Small intestine (tissue), 7 donors: Measurements from ENCODE around the gene CWF19L1. TPM values are rescaled to one million over a fixed set of nuclear protein-coding genes. Genes with fewer than 3 reads are reported as not detected.
"Not testable (repeated sequence)": the region's sequence is repeated elsewhere in the genome, so short reads cannot be mapped to it uniquely, and the experiment has no call there.

Experiments used
- DNase-seq, 2 donors: peaks; one replicate each; pipeline versions ENCODE4 v3.0.0 to v3.0.0-alpha.2; 2013
- FAIRE-seq: peaks from 2 replicates; lab custom pipeline; 2012; peaks lifted over from hg19 to GRCh38; lab: Jason Lieb, UNC
- H3K27ac ChIP-seq, 3 donors: one replicate each; pipeline ENCODE4 v1.5.1; 2013; ENCODE audit warnings: low read length in 2 of 3, mild to moderate bottlenecking in 2 of 3, control low read depth in 1 of 3, inconsistent platforms in 1 of 3, low read depth in 1 of 3, moderate library complexity in 1 of 3
- H3K27me3 ChIP-seq, 3 donors: one replicate each; pipeline ENCODE4 v1.6.1; 2013; ENCODE audit warnings: low read length in 3 of 3, inconsistent platforms in 1 of 3; ENCODE audit not compliant: control insufficient read depth in 3 of 3, insufficient read depth in 3 of 3
- H3K36me3 ChIP-seq, 3 donors: one replicate each; pipeline ENCODE4 v1.6.1; 2013; ENCODE audit warnings: low read length in 3 of 3, inconsistent platforms in 1 of 3, low read depth in 1 of 3, mild to moderate bottlenecking in 1 of 3, moderate library complexity in 1 of 3; ENCODE audit not compliant: control insufficient read depth in 3 of 3, insufficient read depth in 2 of 3
- H3K4me1 ChIP-seq, 3 donors: one replicate each; pipeline ENCODE4 v1.6.1; 2013; ENCODE audit warnings: low read length in 2 of 3, inconsistent platforms in 1 of 3, low read depth in 1 of 3, mild to moderate bottlenecking in 1 of 3, moderate library complexity in 1 of 3; ENCODE audit not compliant: control insufficient read depth in 3 of 3, insufficient read depth in 2 of 3
- H3K4me3 ChIP-seq, 3 donors: one replicate each; pipeline ENCODE4 v1.5.1; 2013; ENCODE audit warnings: low read length in 3 of 3, control low read depth in 1 of 3, inconsistent platforms in 1 of 3, low read depth in 1 of 3, mild to moderate bottlenecking in 1 of 3, moderate library complexity in 1 of 3
- H3K9me3 ChIP-seq, 2 donors: one replicate each; pipeline ENCODE4 v1.6.1; 2013; ENCODE audit warnings: low read depth in 1 of 2, low read length in 1 of 2; ENCODE audit not compliant: control insufficient read depth in 2 of 2, insufficient read depth in 1 of 2
- WGBS, 3 donors: extraction: QIAGEN DNeasy Blood & Tissue Kit; methylation state at CpG; one replicate each; pipeline ENCODE4 v1.1.7; 2013; 5-methylcytosine and 5-hydroxymethylcytosine counted together
- polyA plus RNA-seq, 4 donors: library from polyadenylated mRNA; stranded (reverse) in 3 of 4; unstranded in 1 of 4; fragments of 200-250 nt in 3 of 4; fragments of 120-200 nt in 1 of 4; gene quantifications; one replicate each; pipeline versions ENCODE4 v1.2.1 to v1.2.3, GENCODE V29; 2013
- donor health status: healthy with polysubstance abuse.
- donor health status: control.
- donor health status: control.
- donor health status: Bipolar disorder and iron deficiency.
- donor health status: healthy.

The CWF19L1 gene
- polyA plus RNA-seq, 4 donors, result 10.5 to 22.3 (median 18.8) TPM

GRCh38 chr10:100301123-100301522 is 33.7 kb upstream of the CWF19L1 start:
- not testable (repeated sequence) for FAIRE-seq, H3K27ac ChIP-seq, H3K36me3 ChIP-seq, H3K4me1 ChIP-seq, H3K4me3 ChIP-seq
- peaks cover 0 to 13% of the 10 kb centered on the region in 2 donors for H3K9me3 ChIP-seq
- peak in 1 of 2 donors; percentile 20 for DNase-seq
- WGBS, 3 donors, result 22 to 54% (median 38%) methylated on average over 5 of the region's 5 CpGs
- peaks cover 0 to 18% (median 2%) of the 10 kb centered on the region in 3 donors for H3K27me3 ChIP-seq

GRCh38 chr10:100297242-100297641 is 29.8 kb upstream of the CWF19L1 start:
- Histone ChIP-seq H3K36me3 (no peaks in the 10 kb centered on the region), H3K27me3 (peaks cover 0 to 11% (median 0%) of the 10 kb centered on the region in 3 donors), H3K9me3 (peaks cover 0 to 13% of the 10 kb centered on the region in 2 donors), H3K4me3 (no peak overlapping the region), H3K4me1 (peaks cover 0 to 9% (median 0%) of the 10 kb centered on the region in 3 donors), H3K27ac (no peak overlapping the region)
- WGBS, 3 donors, result 67 to 77% (median 71%) methylated on average over 9 of the region's 9 CpGs
- DNase-seq (no peak), FAIRE-seq (no peak)

DNA sequence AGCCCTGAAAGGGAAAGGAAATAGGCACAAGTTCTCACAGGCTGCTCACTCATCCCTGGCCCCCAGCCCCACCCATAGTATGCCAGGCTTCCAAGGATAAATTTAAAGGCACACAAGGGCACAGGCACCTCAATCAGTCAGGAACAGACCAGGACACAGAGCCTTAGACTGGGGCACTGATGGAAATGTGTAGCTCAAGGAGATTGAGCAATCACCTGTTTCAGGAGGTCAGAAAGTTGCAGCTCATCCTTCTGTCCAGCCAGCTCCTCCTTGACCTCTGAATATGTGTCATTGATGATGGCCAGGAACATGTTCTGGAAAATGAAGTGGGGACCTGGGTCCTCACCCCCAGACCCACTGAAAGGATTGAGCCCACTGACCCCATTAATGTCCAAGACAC is 25.6 kb upstream of the CWF19L1 start:
- Histone ChIP-seq H3K9me3 (no peaks in the 10 kb centered on the region), H3K4me1 (peaks cover 0 to 22% (median 0%) of the 10 kb centered on the region in 3 donors), H3K36me3 (no peaks in the 10 kb centered on the region), H3K27me3 (peaks cover 0 to 9% (median 0%) of the 10 kb centered on the region in 3 donors), H3K27ac (peak overlapping the region in 1 of 3 donors; percentile 50), H3K4me3 (no peak overlapping the region)
- peak in 1 of 2 donors; percentile 11 for DNase-seq
- FAIRE-seq, result no peak

- not testable (repeated sequence) for H3K27me3 ChIP-seq, H3K9me3 ChIP-seq, FAIRE-seq, H3K4me3 ChIP-seq, H3K36me3 ChIP-seq
- Histone ChIP-seq H3K4me1 (peaks cover 0 to 30% (median 0%) of the 10 kb centered on the region in 3 donors), H3K27ac (peak overlapping the region in 1 of 3 donors; percentile 58)
- 33 to 60% (median 49%) methylated on average over 4 of the region's 4 CpGs for WGBS, 3 donors
- DNase-seq, result peak in 1 of 2 donors; percentile 46
Measured at GRCh38 chr10:100292300-100292699, 24.9 kb upstream of the CWF19L1 start.

GRCh38 chr10:100291356-100291755 is 23.9 kb upstream of the CWF19L1 start:
- Histone ChIP-seq H3K4me1 (peaks cover 0 to 35% (median 0%) of the 10 kb centered on the region in 3 donors), H3K36me3 (no peaks in the 10 kb centered on the region), H3K27me3 (no peaks in the 10 kb centered on the region), H3K4me3 (no peak overlapping the region), H3K9me3 (no peaks in the 10 kb centered on the region), H3K27ac (no peak overlapping the region)
- no peak for FAIRE-seq
- 65 to 91% (median 71%) methylated on average over 3 of the region's 3 CpGs for WGBS, 3 donors
- DNase-seq, result no peak

DNA sequence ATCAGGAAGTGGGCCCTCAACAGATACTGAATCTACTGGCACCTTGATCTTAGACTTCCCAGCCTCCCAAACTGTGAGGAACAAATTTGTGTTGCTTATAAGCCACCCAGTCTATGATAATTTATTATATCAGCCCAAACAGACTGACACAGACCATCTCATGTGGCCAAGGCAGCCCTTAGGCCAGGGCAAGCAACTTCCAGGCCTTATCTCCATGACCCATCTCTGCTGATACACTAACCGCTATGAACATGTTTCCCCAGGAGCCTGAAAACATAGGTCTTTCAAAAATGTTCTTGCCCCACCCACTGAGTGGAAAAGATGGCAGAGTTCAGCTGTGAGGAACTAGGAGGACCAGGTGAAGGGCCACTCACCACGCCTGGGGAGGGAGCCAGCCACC is 22.2 kb upstream of the CWF19L1 start:
- Histone ChIP-seq H3K27me3 (no peaks in the 10 kb centered on the region), H3K9me3 (no peaks in the 10 kb centered on the region), H3K4me3 (no peak overlapping the region), H3K4me1 (peaks cover 0 to 39% (median 0%) of the 10 kb centered on the region in 3 donors), H3K36me3 (no peaks in the 10 kb centered on the region), H3K27ac (no peak overlapping the region)
- DNase-seq (no peak), FAIRE-seq (no peak)
- 70 to 82% (median 77%) methylated on average over 2 of the region's 2 CpGs for WGBS, 3 donors

DNA sequence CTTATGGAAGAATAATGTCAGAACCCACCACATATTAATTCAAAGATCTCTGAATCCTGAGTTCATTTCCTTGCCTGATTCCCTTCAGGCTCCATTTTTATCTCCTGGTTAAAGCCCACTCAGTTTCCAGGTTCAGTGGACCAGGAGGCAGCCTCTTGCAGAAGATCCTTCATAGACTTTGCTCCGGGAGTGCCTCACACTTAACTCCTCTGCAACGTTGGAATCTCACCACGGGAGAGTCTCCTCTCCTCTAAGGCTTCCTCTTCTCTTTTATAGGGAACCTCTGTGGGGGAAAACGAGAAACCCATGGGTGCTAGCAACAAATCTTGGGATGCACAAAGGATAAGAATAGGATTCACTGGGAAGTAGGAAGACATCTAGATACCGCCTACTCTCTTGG is 20.8 kb upstream of the CWF19L1 start:
- 45 to 73% (median 56%) methylated on average over 5 of the region's 5 CpGs for WGBS, 3 donors
- Histone ChIP-seq H3K36me3 (peaks cover 0 to 9% (median 0%) of the 10 kb centered on the region in 3 donors), H3K27me3 (no peaks in the 10 kb centered on the region), H3K4me1 (peaks cover 0 to 39% (median 0%) of the 10 kb centered on the region in 3 donors), H3K9me3 (no peaks in the 10 kb centered on the region), H3K27ac (peak overlapping the region in 1 of 3 donors; percentile 78), H3K4me3 (no peak overlapping the region)
- DNase-seq (peak; percentile 49 to 73), FAIRE-seq (no peak)

DNA sequence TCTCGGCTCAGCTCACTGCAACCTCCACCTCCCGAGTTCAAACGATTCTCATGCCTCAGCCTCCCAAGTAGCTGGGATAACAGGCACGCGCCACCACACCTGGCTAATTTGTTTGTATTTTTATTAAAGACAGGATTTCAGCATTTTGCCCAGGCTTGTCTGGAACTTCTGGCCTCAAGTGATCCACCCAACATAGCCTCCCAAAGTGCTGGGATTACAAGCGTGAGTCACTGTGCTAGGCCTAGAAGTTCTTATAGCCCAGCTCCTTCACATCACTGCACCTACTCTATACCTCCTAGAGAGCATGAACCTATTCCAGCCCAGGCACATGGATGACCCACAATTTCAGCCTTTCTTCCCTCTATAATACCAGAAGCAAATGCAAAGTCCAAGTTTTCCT is 20.3 kb upstream of the CWF19L1 start:
- Histone ChIP-seq H3K4me1 (peaks cover 0 to 34% (median 0%) of the 10 kb centered on the region in 3 donors), H3K9me3 (no peaks in the 10 kb centered on the region), H3K27ac (peak overlapping the region in 1 of 3 donors; percentile 78), H3K36me3 (peaks cover 0 to 9% (median 2%) of the 10 kb centered on the region in 3 donors), H3K4me3 (no peak overlapping the region), H3K27me3 (no peaks in the 10 kb centered on the region)
- DNase-seq (no peak), FAIRE-seq (no peak)
- 97 to 99% (median 99%) methylated on average over 6 of the region's 6 CpGs for WGBS, 3 donors
